Activated effector memory CD4-positive, alpha-beta T cell treated with anti-CD3 and anti-CD28 coated beads, Interleukin-2, amount 50 U/mL, for 16 hours (primary cell): ENCODE results near the gene MAEA.
A peak's percentile ranks its signal among the peaks of the same experiment; 100 is the strongest.

Experiments used
- DNase-seq: peaks from one replicate; pipeline ENCODE4 v3.0.0-alpha.2; 2020

The MAEA gene

GRCh38 chr4:1249731-1250526 is 39.8 kb upstream of the MAEA start:
- peak; percentile 85 for DNase-seq

GRCh38 chr4:1250527-1250812 is 39.2 kb upstream of the MAEA start:
- peak; percentile 62 for DNase-seq

GRCh38 chr4:1250921-1251772 is 38.5 kb upstream of the MAEA start:
- no peak for DNase-seq

- DNase-seq: peak; percentile 38
Observed at GRCh38 chr4:1251773-1252066, 38.0 kb upstream of the MAEA start.

- DNase-seq: no peak
Observed at GRCh38 chr4:1252928-1253492, 36.7 kb upstream of the MAEA start.

- no peak for DNase-seq
Observed at GRCh38 chr4:1253831-1254230, 35.9 kb upstream of the MAEA start.

- no peak for DNase-seq
Observed at GRCh38 chr4:1255151-1255550, 34.5 kb upstream of the MAEA start.

- DNase-seq: no peak
Observed at GRCh38 chr4:1255699-1256098, 34.0 kb upstream of the MAEA start.

GRCh38 chr4:1258457-1258856 is 31.2 kb upstream of the MAEA start:
- no peak for DNase-seq

GRCh38 chr4:1259966-1260365 is 29.7 kb upstream of the MAEA start:
- no peak for DNase-seq

GRCh38 chr4:1260418-1261106 is 29.1 kb upstream of the MAEA start:
- no peak for DNase-seq

GRCh38 chr4:1261107-1261928 is 28.4 kb upstream of the MAEA start:
- no peak for DNase-seq

GRCh38 chr4:1264942-1265341 is 24.7 kb upstream of the MAEA start:
- no peak for DNase-seq

- peak; percentile 58 for DNase-seq
Observed at GRCh38 chr4:1265351-1265750, 24.3 kb upstream of the MAEA start.

- no peak for DNase-seq
Observed at GRCh38 chr4:1266881-1267763, 22.6 kb upstream of the MAEA start.

GRCh38 chr4:1269209-1269608 is 20.5 kb upstream of the MAEA start:
- DNase-seq: no peak

GRCh38 chr4:1271686-1272085 is 18.0 kb upstream of the MAEA start:
- DNase-seq: no peak

- no peak for DNase-seq
Observed at GRCh38 chr4:1274871-1275270, 14.8 kb upstream of the MAEA start.

- no peak for DNase-seq
Observed at GRCh38 chr4:1276984-1277383, 12.7 kb upstream of the MAEA start.

- DNase-seq: peak; percentile 50
Observed at GRCh38 chr4:1277667-1278665, 11.7 kb upstream of the MAEA start.
